Measurements from ENCODE around the gene SUSD6.

DNA sequence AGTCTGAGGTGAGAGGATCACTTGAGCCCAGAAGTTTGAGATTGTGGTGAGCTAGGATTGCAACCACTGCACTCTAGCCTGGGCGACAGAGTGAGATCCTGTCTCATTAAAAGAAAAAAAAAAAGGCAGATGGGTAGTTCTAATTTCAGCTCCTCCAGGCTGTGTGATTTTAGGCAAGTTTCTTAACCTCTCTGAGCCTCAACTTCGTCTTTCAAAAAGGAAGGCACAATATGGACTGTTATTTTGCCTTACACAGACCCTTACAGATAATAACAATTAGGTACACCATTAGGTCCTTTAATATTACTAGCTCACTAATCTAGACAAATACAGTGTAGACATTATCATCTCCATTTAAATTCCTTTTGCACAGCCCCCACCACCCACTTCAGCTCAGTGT, 31.9 kb upstream of the SUSD6 start:
- TF ChIP-seq CTCF (conservative IDR thresholded peaks at IDR 0.05; ENCODE audit: low read length) = no peak
- no peak for TF ChIP-seq EZH2phosphoT487 (IDR thresholded peaks at IDR 0.05; ENCODE audit: borderline replicate concordance, low read depth, low read length)
